ENCODE results near the gene GOLGA8B.

The GOLGA8B gene

DNA sequence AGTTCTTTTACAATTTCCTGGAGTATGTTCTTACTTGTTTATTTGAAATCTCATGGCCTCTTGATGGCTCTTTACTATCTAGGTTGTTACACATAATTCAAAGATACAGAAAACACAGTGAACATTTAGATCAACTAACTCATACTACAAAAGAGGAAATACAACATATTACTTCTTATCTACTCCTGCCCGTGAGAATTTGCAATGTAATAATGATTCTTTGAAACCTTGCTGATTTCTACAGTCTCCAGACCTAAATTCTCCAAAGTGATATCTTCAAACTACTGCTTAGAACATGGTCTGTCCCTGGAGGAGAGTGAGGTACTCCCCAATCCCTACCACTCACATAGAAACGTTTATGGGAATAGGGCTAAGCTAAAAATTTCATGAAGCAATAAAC lies 29.9 kb upstream of the GOLGA8B start:
- Histone ChIP-seq H3K9me3 (ENCODE audit: insufficient read depth, low read length, severe bottlenecking) (no peaks in the 10 kb centered on the region), H3K79me2 (ENCODE audit: insufficient read depth, low read length) (no peaks in the 10 kb centered on the region), H2AFZ (ENCODE audit: low read depth, low read length) (no peak overlapping the region), H3K4me1 (ENCODE audit: insufficient read depth, low read length) (no peaks in the 10 kb centered on the region), H3K4me3 (ENCODE audit: low read depth in 1 of 2, low read length in 2 of 2) (no peak overlapping the region), H3K27ac (ENCODE audit: low read length) (no peak overlapping the region), H3K36me3 (ENCODE audit: insufficient read depth, low read length) (no peaks in the 10 kb centered on the region), H3K27me3 (ENCODE audit: insufficient read depth, low read length, poor library complexity) (peaks cover 15% of the 10 kb centered on the region), H4K20me1 (ENCODE audit: insufficient read depth, low read length) (no peaks in the 10 kb centered on the region), H3K9ac (ENCODE audit: low read depth, low read length) (no peak overlapping the region), H3K4me2 (ENCODE audit: insufficient read depth, low read length) (no peak overlapping the region)
- ATAC-seq (ENCODE audit: insufficient read depth, low read depth) (no peak), DNase-seq (no peak)
- no peak for TF ChIP-seq EZH2 (IDR thresholded peaks at IDR 0.05; ENCODE audit: borderline replicate concordance, low read depth, low read length, severe bottlenecking)
- TF ChIP-seq, protein P1, sequence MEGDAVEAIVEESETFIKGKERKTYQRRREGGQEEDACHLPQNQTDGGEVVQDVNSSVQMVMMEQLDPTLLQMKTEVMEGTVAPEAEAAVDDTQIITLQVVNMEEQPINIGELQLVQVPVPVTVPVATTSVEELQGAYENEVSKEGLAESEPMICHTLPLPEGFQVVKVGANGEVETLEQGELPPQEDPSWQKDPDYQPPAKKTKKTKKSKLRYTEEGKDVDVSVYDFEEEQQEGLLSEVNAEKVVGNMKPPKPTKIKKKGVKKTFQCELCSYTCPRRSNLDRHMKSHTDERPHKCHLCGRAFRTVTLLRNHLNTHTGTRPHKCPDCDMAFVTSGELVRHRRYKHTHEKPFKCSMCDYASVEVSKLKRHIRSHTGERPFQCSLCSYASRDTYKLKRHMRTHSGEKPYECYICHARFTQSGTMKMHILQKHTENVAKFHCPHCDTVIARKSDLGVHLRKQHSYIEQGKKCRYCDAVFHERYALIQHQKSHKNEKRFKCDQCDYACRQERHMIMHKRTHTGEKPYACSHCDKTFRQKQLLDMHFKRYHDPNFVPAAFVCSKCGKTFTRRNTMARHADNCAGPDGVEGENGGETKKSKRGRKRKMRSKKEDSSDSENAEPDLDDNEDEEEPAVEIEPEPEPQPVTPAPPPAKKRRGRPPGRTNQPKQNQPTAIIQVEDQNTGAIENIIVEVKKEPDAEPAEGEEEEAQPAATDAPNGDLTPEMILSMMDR (IDR thresholded peaks at IDR 0.05; ENCODE audit: borderline replicate concordance, extremely low read depth, low read length, poor library complexity, severe bottlenecking), result no peak

DNA sequence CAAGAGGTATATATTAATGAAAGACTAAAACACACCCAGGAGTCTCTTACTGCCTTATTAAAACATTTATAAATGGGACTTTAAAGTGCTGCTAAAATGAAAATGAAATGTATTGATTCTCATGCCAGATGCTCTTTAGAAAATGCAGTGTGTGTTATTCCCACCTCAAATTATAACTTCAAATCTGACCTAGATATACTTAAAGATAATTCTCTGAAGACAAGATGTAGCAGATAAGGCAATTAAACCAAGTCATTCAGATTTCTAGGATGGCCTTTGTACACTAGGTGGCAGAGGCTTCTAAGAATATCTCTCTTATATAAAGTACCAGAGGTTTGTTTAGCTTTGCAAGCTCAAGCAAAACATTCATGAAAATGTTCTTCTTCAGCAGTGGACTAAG lies 26.9 kb upstream of the GOLGA8B start:
- no peak overlapping the region for H3K4me2 ChIP-seq (ENCODE audit: insufficient read depth, low read length)
- no peak overlapping the region for H3K4me3 ChIP-seq (ENCODE audit: low read depth in 1 of 2, low read length in 2 of 2)
- no peaks in the 10 kb centered on the region for H3K9me3 ChIP-seq (ENCODE audit: insufficient read depth, low read length, severe bottlenecking)
- no peaks in the 10 kb centered on the region for H3K4me1 ChIP-seq (ENCODE audit: insufficient read depth, low read length)
- no peak overlapping the region for H3K27ac ChIP-seq (ENCODE audit: low read length)
- no peaks in the 10 kb centered on the region for H3K36me3 ChIP-seq (ENCODE audit: insufficient read depth, low read length)
- no peak overlapping the region for H2AFZ ChIP-seq (ENCODE audit: low read depth, low read length)
- ATAC-seq (ENCODE audit: insufficient read depth, low read depth) (no peak), DNase-seq (no peak)
- H3K9ac ChIP-seq (ENCODE audit: low read depth, low read length), result no peak overlapping the region
- TF ChIP-seq, protein P1 (IDR thresholded peaks at IDR 0.05; ENCODE audit: borderline replicate concordance, extremely low read depth, low read length, poor library complexity, severe bottlenecking), result peak; percentile 32
- TF ChIP-seq EZH2 (IDR thresholded peaks at IDR 0.05; ENCODE audit: borderline replicate concordance, low read depth, low read length, severe bottlenecking), result no peak
- no peaks in the 10 kb centered on the region for H3K79me2 ChIP-seq (ENCODE audit: insufficient read depth, low read length)
- H4K20me1 ChIP-seq (ENCODE audit: insufficient read depth, low read length), result no peaks in the 10 kb centered on the region
- H3K27me3 ChIP-seq (ENCODE audit: insufficient read depth, low read length, poor library complexity), result peaks cover 6% of the 10 kb centered on the region

DNA sequence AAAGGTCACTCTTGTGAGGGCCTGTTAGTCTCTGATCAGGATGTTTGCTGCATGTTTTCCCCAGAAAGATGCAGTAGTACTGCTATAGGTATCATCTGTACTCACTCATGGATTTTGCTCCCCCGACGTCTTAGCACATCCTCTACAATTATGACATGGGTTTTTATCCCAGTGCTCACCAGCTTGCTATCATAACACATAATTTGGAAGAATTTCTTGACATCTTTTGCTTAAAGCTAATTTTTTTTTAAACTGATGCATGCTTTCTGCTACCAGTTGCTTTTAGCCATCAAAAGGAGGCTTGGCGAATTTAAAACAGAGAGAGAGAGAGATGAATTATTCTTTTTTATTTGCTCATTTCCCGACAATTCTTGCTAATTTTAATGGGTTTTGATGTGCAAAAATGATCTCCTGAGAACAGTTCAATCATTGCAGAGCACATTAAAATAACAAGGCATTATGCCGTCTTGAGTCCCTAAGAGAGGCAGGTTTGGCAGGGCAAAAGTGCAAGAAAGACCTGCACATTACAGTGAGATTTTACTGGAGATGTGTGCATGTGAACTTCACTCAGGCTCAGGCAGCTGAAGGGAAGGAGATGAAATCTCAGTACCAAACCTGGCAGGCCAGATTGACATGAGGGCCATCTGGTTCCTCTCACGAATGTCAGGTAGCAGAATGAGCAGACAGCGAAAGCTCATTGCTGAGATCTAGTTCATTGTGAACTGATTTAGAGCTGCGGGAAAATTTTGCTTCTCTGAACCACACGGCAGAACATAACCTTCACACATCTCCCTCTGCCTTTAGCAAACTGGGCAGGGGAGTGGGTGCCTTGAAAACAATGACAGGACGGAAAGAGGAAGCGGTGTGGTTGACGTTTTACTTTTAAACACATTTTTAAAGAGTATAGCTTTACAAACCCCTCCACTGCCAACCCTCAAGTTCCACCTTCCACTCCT lies 25.9 kb upstream of the GOLGA8B start:
- Histone ChIP-seq H3K4me3 (ENCODE audit: low read depth in 1 of 2, low read length in 2 of 2) (no peak overlapping the region), H4K20me1 (ENCODE audit: insufficient read depth, low read length) (no peaks in the 10 kb centered on the region), H3K9me3 (ENCODE audit: insufficient read depth, low read length, severe bottlenecking) (no peaks in the 10 kb centered on the region), H2AFZ (ENCODE audit: low read depth, low read length) (no peak overlapping the region), H3K79me2 (ENCODE audit: insufficient read depth, low read length) (no peaks in the 10 kb centered on the region), H3K4me2 (ENCODE audit: insufficient read depth, low read length) (no peak overlapping the region), H3K36me3 (ENCODE audit: insufficient read depth, low read length) (no peaks in the 10 kb centered on the region), H3K27me3 (ENCODE audit: insufficient read depth, low read length, poor library complexity) (peaks cover 6% of the 10 kb centered on the region), H3K4me1 (ENCODE audit: insufficient read depth, low read length) (no peaks in the 10 kb centered on the region), H3K27ac (ENCODE audit: low read length) (no peak overlapping the region), H3K9ac (ENCODE audit: low read depth, low read length) (no peak overlapping the region)
- no peak for DNase-seq
- TF ChIP-seq EZH2 (IDR thresholded peaks at IDR 0.05; ENCODE audit: borderline replicate concordance, low read depth, low read length, severe bottlenecking), result no peak
- TF ChIP-seq, protein P1 (IDR thresholded peaks at IDR 0.05; ENCODE audit: borderline replicate concordance, extremely low read depth, low read length, poor library complexity, severe bottlenecking), result no peak
- no peak for ATAC-seq (ENCODE audit: insufficient read depth, low read depth)
